Measurements from ENCODE around the gene SEZ6.

Gene SEZ6

GRCh38 chr17:29037739-29038084 is 31.9 kb upstream of the SEZ6 start:
- DNase-seq: no peak

- no peak for DNase-seq
These were observed 30.8 kb upstream of the SEZ6 start for GRCh38 chr17:29036584-29036983.

GRCh38 chr17:29034510-29034909 is 28.7 kb upstream of the SEZ6 start:
- no peak for DNase-seq

- DNase-seq: no peak
These were observed 27.0 kb upstream of the SEZ6 start for GRCh38 chr17:29032857-29033197.

- DNase-seq: no peak
These were observed 26.4 kb upstream of the SEZ6 start for GRCh38 chr17:29032013-29032856.

GRCh38 chr17:29031488-29031887 is 25.7 kb upstream of the SEZ6 start:
- DNase-seq: peak; percentile 55 to 61

GRCh38 chr17:29024316-29024952 is 18.6 kb upstream of the SEZ6 start:
- DNase-seq: no peak

- DNase-seq: no peak
These were observed 16.2 kb upstream of the SEZ6 start for GRCh38 chr17:29022074-29022473.

GRCh38 chr17:29021226-29021625 is 15.4 kb upstream of the SEZ6 start:
- DNase-seq: no peak

- no peak for DNase-seq
These were observed 14.7 kb upstream of the SEZ6 start for GRCh38 chr17:29020576-29020975.

- no peak for DNase-seq
These were observed 13.8 kb upstream of the SEZ6 start for GRCh38 chr17:29019475-29020181.

- DNase-seq: no peak
These were observed 13.1 kb upstream of the SEZ6 start for GRCh38 chr17:29018788-29019474.

GRCh38 chr17:29016345-29017210 is 10.7 kb upstream of the SEZ6 start:
- DNase-seq: no peak

- no peak for DNase-seq
These were observed 8.9 kb upstream of the SEZ6 start for GRCh38 chr17:29014716-29015115.

GRCh38 chr17:29012535-29012934 is 6.7 kb upstream of the SEZ6 start:
- no peak for DNase-seq

GRCh38 chr17:29010586-29010985 is 4.8 kb upstream of the SEZ6 start:
- no peak for DNase-seq

- no peak for DNase-seq
These were observed 4.3 kb upstream of the SEZ6 start for GRCh38 chr17:29010129-29010528.

- no peak for DNase-seq
These were observed 2.8 kb upstream of the SEZ6 start for GRCh38 chr17:29008591-29008990.

- no peak for DNase-seq
These were observed 2.1 kb upstream of the SEZ6 start for GRCh38 chr17:29007860-29008455.

GRCh38 chr17:29007456-29007855 is 1.6 kb upstream of the SEZ6 start:
- DNase-seq: no peak

GRCh38 chr17:29004081-29004692 is 1.6 kb downstream of the SEZ6 start:
- peak in 1 of 2 donors; percentile 17 for DNase-seq
